Measurements from ENCODE around the gene PXDN. TPM values are rescaled to one million over a fixed set of nuclear protein-coding genes. Genes with fewer than 3 reads are reported as not detected.

Gene PXDN
- total and polyA plus RNA-seq, 9 of the 15 experiments (the other 6 are each of a cell fraction or from before 2014, with no cell fraction given), result 0.49 TPM; not detected in 8

- H3K9me1 ChIP-seq (ENCODE audit: control insufficient read depth, insufficient read depth, low read length), result peaks cover 3% of the 10 kb centered on the region
- H3K4me1 ChIP-seq (replicated peaks in 1 of 2; ENCODE audit: control insufficient read depth in 2 of 2, insufficient read depth in 2 of 2, low read length in 2 of 2), result peaks cover 0 to 4% of the 10 kb centered on the region in 2 experiments; a peak in 1 of 5 replicates
- H3K36me3 ChIP-seq (ENCODE audit: control insufficient read depth, insufficient read depth, low read length), result no peaks in the 10 kb centered on the region
- 0 out of 2 replicates have a peak, but pooled peaks cover 3% of the 10 kb centered on the region for H4K20me1 ChIP-seq (replicated peaks; ENCODE audit: control insufficient read depth, insufficient read depth, low read length)
- no peaks in the 10 kb centered on the region for H3K9me3 ChIP-seq (replicated peaks; ENCODE audit: control insufficient read depth, insufficient read depth, low read depth, low read length)
- no peak for ATAC-seq
- H3K4me2 ChIP-seq (ENCODE audit: insufficient read depth, low read length), result no peak overlapping the region
- intact Hi-C loops (cut with micrococcal nuclease), result no loop called here
- no peak for TF ChIP-seq SIX5 (IDR thresholded peaks at IDR 0.05; ENCODE audit: borderline replicate concordance in 1 of 2, insufficient read depth in 1 of 2, low read depth in 1 of 2, low read length in 2 of 2)
- no peak for TF ChIP-seq THAP7 (CRISPR knock-in tag; IDR thresholded peaks at IDR 0.05)
- TF ChIP-seq SRF (CRISPR knock-in tag; IDR thresholded peaks at IDR 0.05), result no peak
- TF ChIP-seq SMARCA4 (IDR thresholded peaks at IDR 0.05), result no peak
- no peak for TF ChIP-seq CXXC5 (CRISPR knock-in tag; IDR thresholded peaks at IDR 0.05)
- no peak for TF ChIP-seq BRF1 (IDR thresholded peaks at IDR 0.05; ENCODE audit: borderline replicate concordance, extremely low read depth, insufficient read length)
- TF ChIP-seq SMAD3 (CRISPR knock-in tag; conservative IDR thresholded peaks at IDR 0.05), result no peak
- no peak for TF ChIP-seq ZNF57 (CRISPR knock-in tag; IDR thresholded peaks at IDR 0.05)
- no peak for TF ChIP-seq TCF7 (IDR thresholded peaks at IDR 0.05; ENCODE audit: borderline replicate concordance)
- no peak for TF ChIP-seq CHD2 (IDR thresholded peaks at IDR 0.05; ENCODE audit: low read depth, low read length)
- TF ChIP-seq ELF2 (CRISPR knock-in tag; IDR thresholded peaks at IDR 0.05), result no peak
- no peak for TF ChIP-seq DMBX1 (CRISPR knock-in tag; IDR thresholded peaks at IDR 0.05; ENCODE audit: borderline replicate concordance)
- no peak for TF ChIP-seq MAFG (tag; conservative IDR thresholded peaks at IDR 0.05)
- no peak for TF ChIP-seq ZNF217 (CRISPR knock-in tag; IDR thresholded peaks at IDR 0.05)
- no peak for TF ChIP-seq PTBP1 (IDR thresholded peaks at IDR 0.05; ENCODE audit: low read depth, low read length)
- TF ChIP-seq ZNF24 (IDR thresholded peaks at IDR 0.05), result no peak
- no peak for TF ChIP-seq PATZ1 (CRISPR knock-in tag; IDR thresholded peaks at IDR 0.05; ENCODE audit: borderline replicate concordance)
- no peak for FAIRE-seq
- ChIA-PET CTCF (ENCODE audit: low intra/inter-chr PET ratio) (no interaction called here), POLR2A (no interaction called here)
- no peaks in the 10 kb centered on the region for H3K79me2 ChIP-seq (ENCODE audit: control insufficient read depth, insufficient read depth, low read length)
- no TSS peak for BruUV-seq (replicated peaks)
- H2AFZ ChIP-seq (ENCODE audit: low read depth, low read length), result no peak overlapping the region
- no peak overlapping the region for H3K9ac ChIP-seq (ENCODE audit: insufficient read depth in 1 of 2, low read depth in 2 of 2, low read length in 2 of 2)
- no peak overlapping the region for H3K4me3 ChIP-seq
- in situ Hi-C loops (cut with MboI), result no loop called here
- no peak for DNase-seq (ENCODE audit: extremely low read depth in 1 of 4, low spot score in 3 of 4)
- WGBS (ENCODE audit: insufficient coverage, low coverage, missing lambda C conversion rate), result 1% methylated on average over 13 of the region's 13 CpGs
- no peak overlapping the region for H3K27ac ChIP-seq (ENCODE audit: extremely low read depth, low read depth, low read length)
- H3K27me3 ChIP-seq (ENCODE audit: control insufficient read depth in 2 of 2, insufficient read depth in 2 of 2, low read length in 2 of 2), result peaks cover 9 to 40% of the 10 kb centered on the region in 2 experiments; a peak in 3 of 5 replicates
Observed at GRCh38 chr2:1632510-1632909, 111.8 kb downstream of the PXDN start.

Data from K562 (cell line).